ENCODE results near the gene HLA-A. TPM values are rescaled to one million over a fixed set of nuclear protein-coding genes. Genes with fewer than 3 reads are reported as not detected.

The HLA-A gene
- total and polyA plus RNA-seq, 2 of the 13 experiments (the other 11 are each of a cell fraction or from before 2014, with no cell fraction given), result 345 to 527 TPM

DNA sequence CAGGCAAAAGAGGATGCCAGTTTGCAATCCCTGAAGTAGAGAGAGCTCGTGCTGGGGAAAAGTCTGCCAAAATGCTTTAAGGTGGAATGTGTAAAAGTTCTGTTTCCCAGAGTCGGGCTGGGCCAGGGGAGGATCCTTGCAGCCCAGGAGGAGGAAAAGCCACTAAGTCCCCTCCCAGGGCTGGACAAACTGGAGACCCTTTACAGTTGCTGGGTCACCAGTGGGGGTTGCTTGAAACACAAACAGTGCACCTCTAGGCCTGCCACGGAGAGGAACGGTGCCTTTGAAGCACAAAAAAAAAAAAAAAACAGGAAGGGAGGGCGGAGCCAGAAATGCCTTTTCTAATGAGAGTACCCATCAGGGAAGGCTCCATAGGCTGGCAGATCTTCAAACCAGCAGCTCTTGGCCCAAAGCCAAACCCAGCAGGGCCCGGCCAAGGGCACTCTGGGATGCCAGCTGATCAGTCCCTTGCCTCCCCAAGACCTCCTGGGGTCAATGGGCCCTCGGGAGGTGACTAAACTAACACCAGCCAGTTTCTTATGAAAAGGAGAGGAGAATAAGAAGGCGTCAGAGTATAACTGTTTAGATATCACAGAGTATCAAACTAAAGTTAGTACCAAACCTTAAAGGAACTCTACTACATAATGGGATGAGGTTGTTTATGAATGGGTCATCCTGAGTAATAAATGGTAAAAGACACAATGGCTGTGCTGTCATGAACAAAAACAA is 23.7 kb downstream of the HLA-A start (continued):
- TF ChIP-seq USF2 (IDR thresholded peaks at IDR 0.05; ENCODE audit: low read depth, low read length), result no peak
- TF ChIP-seq USF2 (CRISPR knock-in tag; IDR thresholded peaks at IDR 0.05; ENCODE audit: borderline replicate concordance), result no peak
- TF ChIP-seq MAFG (CRISPR knock-in tag; IDR thresholded peaks at IDR 0.05), result 0 out of 2 replicates have a peak, but pooled peaks have one; percentile 21
- TF ChIP-seq ZBTB49 (CRISPR knock-in tag; IDR thresholded peaks at IDR 0.05; ENCODE audit: borderline replicate concordance), result no peak
- peak; percentile 23; the same call in 1 of the 2 replicates for TF ChIP-seq ZMYM4 (CRISPR knock-in tag; IDR thresholded peaks at IDR 0.05)
- TF ChIP-seq, protein P1, sequence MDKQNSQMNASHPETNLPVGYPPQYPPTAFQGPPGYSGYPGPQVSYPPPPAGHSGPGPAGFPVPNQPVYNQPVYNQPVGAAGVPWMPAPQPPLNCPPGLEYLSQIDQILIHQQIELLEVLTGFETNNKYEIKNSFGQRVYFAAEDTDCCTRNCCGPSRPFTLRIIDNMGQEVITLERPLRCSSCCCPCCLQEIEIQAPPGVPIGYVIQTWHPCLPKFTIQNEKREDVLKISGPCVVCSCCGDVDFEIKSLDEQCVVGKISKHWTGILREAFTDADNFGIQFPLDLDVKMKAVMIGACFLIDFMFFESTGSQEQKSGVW (CRISPR knock-in tag; IDR thresholded peaks at IDR 0.05; ENCODE audit: borderline replicate concordance), result no peak
- no peak; the same call in 1 of the 2 replicates for TF ChIP-seq ARNT2 (CRISPR knock-in tag; IDR thresholded peaks at IDR 0.05; ENCODE audit: low read depth)
- TF ChIP-seq RBM22 (optimal IDR thresholded peaks at IDR 0.05; ENCODE audit: low read length), result no peak
- TF ChIP-seq FOXO1 (CRISPR knock-in tag; IDR thresholded peaks at IDR 0.05), result 0 out of 2 replicates have a peak, but pooled peaks have one; percentile 14
- TF ChIP-seq ZNF598 (CRISPR knock-in tag; IDR thresholded peaks at IDR 0.05; ENCODE audit: borderline replicate concordance), result no peak
- TF ChIP-seq ZNF816 (CRISPR knock-in tag; IDR thresholded peaks at IDR 0.05; ENCODE audit: borderline replicate concordance), result peak; percentile 29; the same call in 1 of the 2 replicates
- TF ChIP-seq ZNF225 (CRISPR knock-in tag; IDR thresholded peaks at IDR 0.05), result no peak
- TF ChIP-seq NKX3-1 (CRISPR knock-in tag; IDR thresholded peaks at IDR 0.05), result no peak; the same call in 1 of the 2 replicates
- no peak for TF ChIP-seq ZBTB1 (CRISPR knock-in tag; IDR thresholded peaks at IDR 0.05; ENCODE audit: borderline replicate concordance)
- 0 out of 2 replicates have a peak, but pooled peaks have one; percentile 2 for TF ChIP-seq KAT7 (CRISPR knock-in tag; IDR thresholded peaks at IDR 0.05; ENCODE audit: borderline replicate concordance)
- no peak for TF ChIP-seq GMEB2 (CRISPR knock-in tag; IDR thresholded peaks at IDR 0.05; ENCODE audit: low read depth)
- no peak for TF ChIP-seq ZNF776 (CRISPR knock-in tag; IDR thresholded peaks at IDR 0.05)
- no peak; the same call in 1 of the 2 replicates for TF ChIP-seq ZNF335 (CRISPR knock-in tag; IDR thresholded peaks at IDR 0.05)
- TF ChIP-seq ZNF737 (CRISPR knock-in tag; IDR thresholded peaks at IDR 0.05; ENCODE audit: borderline replicate concordance), result no peak
- TF ChIP-seq ZNF775 (CRISPR knock-in tag; IDR thresholded peaks at IDR 0.05; ENCODE audit: borderline replicate concordance), result no peak
- TF ChIP-seq SNRNP70 (IDR thresholded peaks at IDR 0.05; ENCODE audit: low read depth, low read length), result no peak
- no peak for TF ChIP-seq RFX1 (IDR thresholded peaks at IDR 0.05)
- no peak for TF ChIP-seq ZNF33B (CRISPR knock-in tag; IDR thresholded peaks at IDR 0.05)
- TF ChIP-seq NRL (CRISPR knock-in tag; IDR thresholded peaks at IDR 0.05; ENCODE audit: borderline replicate concordance), result no peak

Measured in HepG2 (cell line).